DMS 273 (cell line): Measurements from ENCODE around the gene ST14.

Source experiments
- DNase-seq: peaks from one replicate; lab custom pipeline; 2025; ENCODE audit not compliant: unreplicated experiment; lab: John Stamatoyannopoulos, UW

ST14 gene

GRCh38 chr11:130133716-130134115 is 25.9 kb upstream of the ST14 start:
- no peak for DNase-seq

GRCh38 chr11:130136107-130136506 is 23.5 kb upstream of the ST14 start:
- no peak for DNase-seq

- DNase-seq: no peak
Measured at GRCh38 chr11:130137999-130138398, 21.6 kb upstream of the ST14 start.

- DNase-seq: no peak
Measured at GRCh38 chr11:130139401-130139800, 20.2 kb upstream of the ST14 start.

GRCh38 chr11:130141561-130142341 is 17.8 kb upstream of the ST14 start:
- DNase-seq: no peak

GRCh38 chr11:130144141-130144540 is 15.4 kb upstream of the ST14 start:
- no peak for DNase-seq

GRCh38 chr11:130144861-130145281 is 14.7 kb upstream of the ST14 start:
- no peak for DNase-seq

- no peak for DNase-seq
Measured at GRCh38 chr11:130145311-130145812, 14.2 kb upstream of the ST14 start.

- DNase-seq: no peak
Measured at GRCh38 chr11:130145975-130146776, 13.4 kb upstream of the ST14 start.

- no peak for DNase-seq
Measured at GRCh38 chr11:130146796-130147195, 12.8 kb upstream of the ST14 start.

GRCh38 chr11:130148796-130149326 is 10.7 kb upstream of the ST14 start:
- DNase-seq: no peak

GRCh38 chr11:130150790-130151189 is 8.8 kb upstream of the ST14 start:
- DNase-seq: no peak

GRCh38 chr11:130151196-130151595 is 8.4 kb upstream of the ST14 start:
- DNase-seq: no peak

GRCh38 chr11:130156108-130157022 is 3.2 kb upstream of the ST14 start:
- DNase-seq: no peak

GRCh38 chr11:130157101-130157500 is 2.5 kb upstream of the ST14 start:
- DNase-seq: no peak

GRCh38 chr11:130157840-130158239 is 1.7 kb upstream of the ST14 start:
- DNase-seq: no peak

- no peak for DNase-seq
Measured at GRCh38 chr11:130159139-130159538, 443 bp upstream of the ST14 start.

- no peak for DNase-seq
Measured at GRCh38 chr11:130160498-130161155, 1.0 kb downstream of the ST14 start.

- no peak for DNase-seq
Measured at GRCh38 chr11:130161441-130162145, 2.0 kb downstream of the ST14 start.

- DNase-seq: no peak
Measured at GRCh38 chr11:130162733-130163132, 3.2 kb downstream of the ST14 start.
